Type B pancreatic cell (in vitro differentiated cells): ENCODE measurements around the gene LRP2. TPM values are rescaled to one million over a fixed set of nuclear protein-coding genes. Genes with fewer than 3 reads are reported as not detected.

ENCODE experiments used
- DNase-seq: peaks from one replicate; pipeline ENCODE4 v3.0.0; 2021; ENCODE audit warnings: mixed read lengths; ENCODE audit not compliant: unreplicated experiment; ENCODE audit errors: extremely low spot score
- H3K27ac Mint-ChIP-seq: 2 replicates; pipeline ENCODE4 v1.8.0; 2021; ENCODE audit warnings: mild to moderate bottlenecking, mixed read lengths
- H3K27me3 Mint-ChIP-seq: 2 replicates; pipeline ENCODE4 v1.8.0; 2021; ENCODE audit warnings: mixed read lengths
- H3K36me3 Mint-ChIP-seq: 2 replicates; pipeline ENCODE4 v1.8.0; 2021; ENCODE audit warnings: mixed read lengths
- H3K4me1 Mint-ChIP-seq: one replicate; pipeline ENCODE4 v1.8.0; 2021; ENCODE audit warnings: mixed read lengths; ENCODE audit not compliant: unreplicated experiment
- H3K4me3 Mint-ChIP-seq: 2 replicates; pipeline ENCODE4 v1.8.0; 2021; ENCODE audit warnings: mild to moderate bottlenecking, mixed read lengths
- H3K9me3 Mint-ChIP-seq: 2 replicates; pipeline ENCODE4 v1.8.0; 2021; ENCODE audit warnings: mixed read lengths
- CTCF ChIP-seq: fragments of 200-600 bp; sonication (generic); conservative IDR thresholded peaks from 2 replicates; pipeline ENCODE4 v1.5.0; 2021; ENCODE audit warnings: antibody characterized with exemption, mild to moderate bottlenecking
- total RNA-seq: library from RNA; stranded (reverse); gene quantifications from 2 replicates; pipeline ENCODE4 v1.2.1, GENCODE V29; 2021; ENCODE audit warnings: low replicate concordance

LRP2 gene
- total RNA-seq, 1 donor from 2014 or later, result 22.7 TPM

- peaks cover 3% of the 10 kb centered on the region for H3K27me3 Mint-ChIP-seq
- no peaks in the 10 kb centered on the region for H3K36me3 Mint-ChIP-seq
- H3K9me3 Mint-ChIP-seq, result no peaks in the 10 kb centered on the region
- DNase-seq, result no peak
- H3K4me3 Mint-ChIP-seq, result no peak overlapping the region
- H3K4me1 Mint-ChIP-seq, result peaks cover 13% of the 10 kb centered on the region
- no peak for TF ChIP-seq CTCF
- no peak overlapping the region for H3K27ac Mint-ChIP-seq
Observed at GRCh38 chr2:169290433-169290832, 71.9 kb downstream of the LRP2 start.

- Mint-ChIP-seq H3K27me3 (peaks cover 3% of the 10 kb centered on the region), H3K4me3 (no peak overlapping the region), H3K4me1 (peaks cover 15% of the 10 kb centered on the region), H3K27ac (no peak overlapping the region), H3K9me3 (no peaks in the 10 kb centered on the region), H3K36me3 (no peaks in the 10 kb centered on the region)
- no peak for TF ChIP-seq CTCF
- no peak for DNase-seq
Observed at GRCh38 chr2:169287666-169288065, 74.7 kb downstream of the LRP2 start.

GRCh38 chr2:169286624-169287231, 75.6 kb downstream of the LRP2 start:
- Mint-ChIP-seq H3K27ac (no peak overlapping the region), H3K9me3 (no peaks in the 10 kb centered on the region), H3K27me3 (peaks cover 3% of the 10 kb centered on the region), H3K4me3 (no peak overlapping the region), H3K4me1 (peaks cover 15% of the 10 kb centered on the region), H3K36me3 (no peaks in the 10 kb centered on the region)
- no peak for TF ChIP-seq CTCF
- DNase-seq, result no peak

- Mint-ChIP-seq H3K27me3 (peaks cover under 1% of the 10 kb centered on the region), H3K9me3 (no peaks in the 10 kb centered on the region), H3K27ac (peak overlapping the region; percentile 11), H3K36me3 (no peaks in the 10 kb centered on the region), H3K4me1 (peaks cover 15% of the 10 kb centered on the region), H3K4me3 (no peak overlapping the region)
- DNase-seq, result no peak
- TF ChIP-seq CTCF, result no peak
Observed at GRCh38 chr2:169285531-169286235, 76.7 kb downstream of the LRP2 start.

- no peak for DNase-seq
- peaks cover 2% of the 10 kb centered on the region for H3K4me1 Mint-ChIP-seq
Observed at GRCh38 chr2:169280502-169280901, 81.8 kb downstream of the LRP2 start.

More at GRCh38 chr2:169280502-169280901, 81.8 kb downstream of the LRP2 start:
- Mint-ChIP-seq H3K36me3 (no peaks in the 10 kb centered on the region), H3K4me3 (no peak overlapping the region), H3K27ac (no peak overlapping the region), H3K9me3 (no peaks in the 10 kb centered on the region), H3K27me3 (no peaks in the 10 kb centered on the region)
- TF ChIP-seq CTCF, result no peak
